Raji (cell line): Measurements from ENCODE around the gene DCST1.
A peak's percentile ranks its signal among the peaks of the same experiment; 100 is the strongest.

Experiments
- POLR2A ChIP-seq: IDR thresholded peaks from 2 replicates; pipeline ENCODE4 v1.6.1; 2011; ENCODE audit warnings: low read depth, low read length, control low read depth; ENCODE audit not compliant: insufficient read depth

Gene DCST1, protein sequence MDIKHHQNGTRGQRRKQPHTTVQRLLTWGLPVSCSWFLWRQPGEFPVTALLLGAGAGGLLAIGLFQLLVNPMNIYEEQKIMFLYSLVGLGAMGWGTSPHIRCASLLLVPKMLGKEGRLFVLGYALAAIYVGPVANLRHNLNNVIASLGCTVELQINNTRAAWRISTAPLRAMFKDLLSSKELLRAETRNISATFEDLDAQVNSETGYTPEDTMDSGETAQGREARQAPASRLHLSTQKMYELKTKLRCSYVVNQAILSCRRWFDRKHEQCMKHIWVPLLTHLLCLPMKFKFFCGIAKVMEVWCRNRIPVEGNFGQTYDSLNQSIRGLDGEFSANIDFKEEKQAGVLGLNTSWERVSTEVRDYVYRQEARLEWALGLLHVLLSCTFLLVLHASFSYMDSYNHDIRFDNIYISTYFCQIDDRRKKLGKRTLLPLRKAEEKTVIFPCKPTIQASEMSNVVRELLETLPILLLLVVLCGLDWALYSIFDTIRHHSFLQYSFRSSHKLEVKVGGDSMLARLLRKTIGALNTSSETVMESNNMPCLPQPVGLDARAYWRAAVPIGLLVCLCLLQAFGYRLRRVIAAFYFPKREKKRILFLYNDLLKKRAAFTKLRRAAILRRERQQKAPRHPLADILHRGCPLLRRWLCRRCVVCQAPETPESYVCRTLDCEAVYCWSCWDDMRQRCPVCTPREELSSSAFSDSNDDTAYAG

GRCh38 chr1:155033524-155033923 lies at the start of gene DCST1, which contains the start of gene DCST2:
TSS of gene DCST1 (plus strand) at chr1:155033824. CDS start at chr1:155034037, 213 bp downstream.
TSS of gene DCST2 (minus strand) at chr1:155033781. CDS start at chr1:155033701, 80 bp downstream.
- no peak for TF ChIP-seq POLR2A

- no peak for TF ChIP-seq POLR2A
These were observed 46.3 kb upstream of the DCST1 start for GRCh38 chr1:154987326-154987725.

- no peak for TF ChIP-seq POLR2A
These were observed 45.3 kb upstream of the DCST1 start for GRCh38 chr1:154988058-154988954.

DNA sequence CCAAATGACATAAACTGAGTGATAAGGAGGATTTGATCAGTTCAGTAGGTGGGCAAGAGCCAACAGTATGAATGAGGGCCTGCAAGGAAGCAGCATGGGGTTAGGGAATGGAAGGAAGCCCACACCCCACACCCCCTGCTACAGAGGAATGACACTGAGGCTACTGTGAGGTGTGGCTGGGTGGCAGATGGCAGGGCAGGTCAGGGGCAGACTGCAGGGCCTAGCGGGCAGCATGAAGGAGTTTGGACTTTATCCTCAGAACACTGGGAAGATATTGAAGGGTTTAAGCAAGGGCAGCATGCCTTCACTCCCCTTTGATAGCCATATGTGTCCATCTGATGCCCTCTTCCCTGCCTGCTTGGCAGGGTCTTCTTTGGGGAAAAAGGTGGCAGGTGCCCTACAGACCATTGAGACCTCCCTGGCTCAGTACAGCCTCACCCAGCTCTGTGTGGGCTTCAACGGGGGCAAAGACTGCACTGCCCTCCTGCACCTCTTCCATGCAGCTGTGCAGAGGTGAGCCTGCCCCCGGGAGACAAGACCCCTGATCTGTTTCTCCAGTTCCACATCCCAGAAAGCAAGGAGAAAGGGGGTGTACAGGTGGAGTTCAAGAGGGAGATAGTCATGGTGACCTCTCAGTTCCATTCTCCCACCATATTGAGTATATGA lies 44.3 kb upstream of the DCST1 start:
- TF ChIP-seq POLR2A: no peak

DNA sequence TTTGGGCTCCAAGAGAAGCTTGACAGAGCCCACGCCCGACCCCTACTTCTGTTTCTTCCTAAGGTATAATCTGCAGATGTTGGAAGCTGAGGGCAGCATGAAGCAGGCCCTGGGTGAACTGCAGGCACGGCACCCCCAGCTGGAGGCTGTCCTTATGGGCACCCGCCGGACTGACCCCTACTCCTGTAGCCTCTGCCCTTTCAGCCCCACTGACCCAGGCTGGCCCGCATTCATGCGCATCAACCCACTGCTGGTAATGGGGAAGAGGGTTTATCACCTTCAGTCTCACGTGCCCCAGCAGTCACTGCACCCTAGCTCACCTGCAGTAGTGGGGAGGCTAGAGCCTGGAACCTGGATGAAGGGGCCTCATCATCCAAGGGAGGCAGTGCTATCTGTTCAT lies 43.3 kb upstream of the DCST1 start:
- no peak for TF ChIP-seq POLR2A

DNA sequence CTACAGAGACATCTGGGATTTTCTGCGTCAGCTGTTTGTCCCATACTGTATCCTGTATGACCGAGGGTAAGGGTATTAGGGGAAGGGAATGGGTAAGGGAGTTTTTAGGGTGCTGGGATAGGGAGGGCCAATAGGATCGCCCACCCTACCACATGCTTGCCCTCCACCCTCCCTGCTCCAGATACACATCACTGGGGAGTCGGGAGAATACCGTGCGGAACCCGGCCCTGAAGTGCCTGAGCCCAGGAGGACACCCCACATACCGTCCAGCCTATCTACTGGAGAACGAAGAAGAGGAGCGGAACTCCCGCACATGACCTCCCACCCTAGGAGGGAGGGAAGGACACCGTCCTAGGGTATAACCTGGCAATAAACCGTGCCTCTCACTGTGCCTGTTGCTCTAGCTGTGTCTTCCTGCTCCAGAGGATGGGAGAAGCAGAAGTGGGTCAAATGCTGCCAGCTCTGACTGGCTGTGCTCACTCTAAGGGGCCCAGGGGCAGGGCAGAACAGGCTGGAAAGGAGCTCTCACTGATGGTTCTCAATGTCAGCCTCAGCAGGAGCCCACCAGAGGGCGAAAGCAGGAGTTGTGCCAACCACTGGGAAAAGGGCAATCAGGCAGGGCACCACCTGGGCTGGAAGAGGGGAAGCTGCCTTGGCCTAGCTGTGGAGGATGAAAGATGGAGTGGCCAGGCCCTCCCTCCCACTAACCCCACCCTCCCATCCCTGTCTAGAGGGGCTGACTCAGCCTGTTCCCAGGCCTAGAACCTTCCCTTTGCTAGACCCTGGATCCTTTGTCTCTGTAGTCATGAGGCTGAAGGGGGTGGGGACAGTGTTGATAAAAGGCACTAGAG lies 40.7 kb upstream of the DCST1 start:
- TF ChIP-seq POLR2A: no peak

DNA sequence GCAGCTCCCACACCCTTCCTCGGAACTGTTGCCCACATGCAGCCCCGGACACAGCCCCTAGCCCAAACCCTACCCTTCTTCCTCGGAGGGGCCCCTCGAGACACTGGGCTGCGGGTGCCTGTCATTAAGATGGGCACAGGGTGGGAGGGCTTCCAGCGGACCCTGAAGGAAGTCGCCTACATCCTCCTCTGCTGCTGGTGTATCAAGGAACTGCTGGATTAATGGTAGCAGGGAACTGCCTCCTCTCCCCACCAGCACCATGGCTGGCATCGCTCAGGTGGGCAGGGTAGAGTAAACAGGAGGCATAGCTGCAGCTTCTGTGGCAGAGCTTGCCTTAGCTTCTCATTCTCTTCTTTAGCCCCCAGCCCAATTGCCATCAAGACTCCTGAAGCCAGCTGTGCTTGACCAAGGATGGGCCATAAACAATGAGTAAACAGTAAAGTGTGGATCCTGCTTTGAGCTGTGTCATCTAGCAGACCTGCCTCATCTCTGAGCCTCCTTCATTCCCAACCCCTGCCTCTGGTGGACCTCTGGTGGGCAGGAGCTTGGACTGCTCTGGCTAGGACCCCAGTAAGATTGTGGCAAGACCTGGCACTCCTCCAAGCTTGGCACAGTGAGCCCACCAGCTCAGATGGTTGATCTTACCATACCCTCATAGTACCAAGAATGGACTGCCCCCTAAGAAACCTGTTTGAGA lies 39.9 kb upstream of the DCST1 start, which contains the start of gene LENEP:
Gene LENEP, plus strand, starts transcription at position 15 of the 697 bp plus-strand sequence. Its CDS starts 22 bp downstream, at position 37.
- 0 out of 2 replicates have a peak, but pooled peaks have one; percentile 20 for TF ChIP-seq POLR2A

GRCh38 chr1:154994269-154994587 lies 39.4 kb upstream of the DCST1 start:
- TF ChIP-seq POLR2A: no peak

- no peak for TF ChIP-seq POLR2A
These were observed 39.0 kb upstream of the DCST1 start for GRCh38 chr1:154994591-154994990.

- TF ChIP-seq POLR2A: no peak
These were observed 36.5 kb upstream of the DCST1 start for GRCh38 chr1:154996966-154997701.

DNA sequence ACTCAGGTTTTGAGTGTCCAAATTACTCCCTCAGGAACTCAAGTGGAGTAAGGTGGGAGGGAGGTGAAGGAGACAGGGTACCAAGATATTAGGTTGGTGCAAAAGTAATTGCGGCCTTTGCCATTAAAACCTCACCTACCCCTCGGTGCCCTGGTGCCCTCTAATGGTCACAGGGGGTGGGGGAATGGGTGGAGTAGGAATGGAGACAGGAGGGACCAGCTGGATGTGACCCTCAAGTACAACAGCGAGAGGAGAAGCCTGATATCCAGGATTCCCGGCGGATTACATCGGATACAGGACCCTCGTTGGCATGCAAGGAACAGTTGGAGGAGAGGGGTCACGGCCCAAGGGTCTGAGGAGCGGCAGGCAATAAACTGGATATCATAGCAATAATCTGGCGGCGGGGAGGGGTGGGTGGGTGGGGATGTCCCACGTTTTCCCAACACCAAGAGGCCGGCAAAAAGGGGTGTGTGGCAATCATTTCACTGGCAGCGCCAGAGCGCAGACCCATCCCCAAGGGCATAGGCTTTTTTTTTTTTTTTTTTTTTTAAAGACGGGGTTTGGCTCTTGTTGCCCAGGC lies 35.3 kb upstream of the DCST1 start:
- no peak for TF ChIP-seq POLR2A
